Fibroblast of lung (primary cell): Measurements from ENCODE around the gene PARP3. TPM values are rescaled to one million over a fixed set of nuclear protein-coding genes. Genes with fewer than 3 reads are reported as not detected.

Experiments
- DNase-seq, 2 donors: peaks; one replicate each; pipeline versions ENCODE4 v3.0.0 to v3.0.0-alpha.2; 2010; ENCODE audit warnings: low read depth in 2 of 2
- H2AFZ ChIP-seq: 2 replicates; pipeline ENCODE4 v1.5.1; 2012; ENCODE audit warnings: low read length, control low read depth, inconsistent platforms
- H3K27ac ChIP-seq: 2 replicates; pipeline ENCODE4 v1.5.1; 2011; ENCODE audit warnings: low read length, control low read depth; ENCODE audit not compliant: insufficient read depth
- H3K27me3 ChIP-seq: 2 replicates; pipeline ENCODE4 v1.5.1; 2011; ENCODE audit warnings: mild to moderate bottlenecking, low read length; ENCODE audit not compliant: control insufficient read depth, insufficient read depth
- H3K36me3 ChIP-seq: 2 replicates; pipeline ENCODE4 v1.5.1; 2011; ENCODE audit warnings: low read length; ENCODE audit not compliant: control insufficient read depth, insufficient read depth
- H3K4me1 ChIP-seq: 2 replicates; pipeline ENCODE4 v1.5.1; 2011; ENCODE audit warnings: low read length; ENCODE audit not compliant: control insufficient read depth, insufficient read depth; ENCODE audit errors: extremely low read depth
- H3K4me2 ChIP-seq: 2 replicates; pipeline ENCODE4 v1.5.1; 2011; ENCODE audit warnings: low read length, control low read depth; ENCODE audit not compliant: insufficient read depth; ENCODE audit errors: extremely low read depth
- H3K4me3 ChIP-seq, 4 experiments: fragments of 200-600 bp in 1 of 4; sonication (generic) in 1 of 4; replicated peaks in 1 of 4; 2 replicates each; pipeline ENCODE4 v1.5.1; 2011 to 2016; ENCODE audit warnings: low read length in 4 of 4, low read depth in 3 of 4, mild to moderate bottlenecking in 3 of 4, control low read depth in 2 of 4, inconsistent platforms in 1 of 4, mixed read lengths in 1 of 4; ENCODE audit not compliant: insufficient read depth in 1 of 4; ENCODE audit errors: control extremely low read depth in 1 of 4
- H3K79me2 ChIP-seq: 2 replicates; pipeline ENCODE4 v1.5.1; 2012; ENCODE audit warnings: mild to moderate bottlenecking, low read length, inconsistent platforms; ENCODE audit not compliant: control insufficient read depth, insufficient read depth
- H3K9ac ChIP-seq: 2 replicates; pipeline ENCODE4 v1.5.1; 2011; ENCODE audit warnings: mild to moderate bottlenecking, low read length, control low read depth; ENCODE audit not compliant: insufficient read depth
- H3K9me3 ChIP-seq: 2 replicates; pipeline ENCODE4 v1.5.1; 2012; ENCODE audit warnings: low read depth, low read length; ENCODE audit not compliant: control insufficient read depth, insufficient read depth
- H4K20me1 ChIP-seq: 2 replicates; pipeline ENCODE4 v1.5.1; 2011; ENCODE audit warnings: low read length; ENCODE audit not compliant: control insufficient read depth, insufficient read depth; ENCODE audit errors: extremely low read depth
- EZH2 ChIP-seq: IDR thresholded peaks from 2 replicates; pipeline ENCODE4 v1.5.1; 2012; ENCODE audit warnings: low read length, control low read depth, mild to moderate bottlenecking; ENCODE audit errors: missing control alignments
- polyA plus RNA-seq, 2 donors: library from polyadenylated mRNA; depleted of rRNA in 1 of 2; stranded (reverse) in 1 of 2; unstranded in 1 of 2; fragments of >200 nt; gene quantifications; 2 replicates each; pipeline ENCODE4 v1.2.1, GENCODE V29; 2011 to 2012; ENCODE audit warnings: missing spikeins in 1 of 2
- total RNA-seq: library from RNA; depleted of rRNA; stranded (reverse); fragments of >200 nt; gene quantifications from 2 replicates; pipeline ENCODE4 v1.2.1, GENCODE V29; 2014
- TF ChIP-seq, protein P1 (sequence below), 2 donors: IDR thresholded peaks in 1 of 2; conservative IDR thresholded peaks in 1 of 2; 1 replicate in 1 of 2; 2 replicates in 1 of 2; pipeline ENCODE4 v1.5.1; 2011 to 2012; ENCODE audit warnings: low read length in 2 of 2, control low read depth in 1 of 2, inconsistent platforms in 1 of 2, low read depth in 1 of 2, mild to moderate bottlenecking in 1 of 2

Gene PARP3
- total and polyA plus RNA-seq, 2 donors (not counting 1 experiment from before 2014, with no cell fraction given) = 22.8 to 44.1 TPM

DNA sequence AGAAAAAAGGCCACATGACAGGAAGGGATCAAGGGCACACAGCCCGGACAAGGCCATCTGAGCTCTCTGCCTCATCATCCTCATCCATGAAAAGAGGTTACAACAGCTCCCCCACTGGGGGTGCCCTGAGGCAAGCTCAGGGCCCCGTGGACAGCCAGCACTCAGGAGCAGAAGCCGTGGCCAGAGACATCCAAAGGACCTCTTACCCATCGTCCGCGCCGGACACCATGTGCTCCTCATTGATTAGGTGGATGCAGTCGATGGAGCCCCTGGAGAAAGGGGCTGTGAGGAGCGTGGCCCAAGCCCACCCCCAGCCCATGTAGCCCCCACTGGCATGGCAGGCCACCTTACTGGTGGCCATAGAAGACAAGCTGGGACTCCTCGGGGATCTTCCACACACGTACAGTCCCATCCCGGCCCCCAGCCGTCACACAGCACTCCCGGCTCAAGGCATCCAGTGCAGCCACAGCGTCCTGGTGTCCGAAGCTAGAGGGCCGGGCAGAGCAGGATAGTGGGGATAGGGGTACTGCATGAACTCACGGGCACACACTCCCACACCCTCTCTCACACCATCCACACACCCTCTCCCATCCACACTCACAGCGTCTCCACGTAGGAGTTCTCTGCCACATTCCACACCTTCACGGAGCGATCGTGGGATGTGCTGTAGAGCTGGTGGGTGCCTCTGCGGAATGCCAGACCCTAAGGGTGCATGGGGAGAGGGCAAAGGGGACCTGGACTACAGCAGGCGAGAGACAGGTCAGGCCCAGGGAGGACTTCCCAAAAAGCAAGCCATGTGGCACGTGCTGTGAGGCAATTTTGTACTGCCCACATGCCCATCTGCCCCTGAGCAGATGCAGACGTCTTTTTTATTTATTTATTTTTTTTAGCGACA, 6.9 kb upstream of the PARP3 start:
- Histone ChIP-seq H4K20me1 (no peaks in the 10 kb centered on the region), H2AFZ (no peak overlapping the region), H3K27ac (no peak overlapping the region), H3K79me2 (peaks cover 9% of the 10 kb centered on the region), H3K4me3 (no peak overlapping the region), H3K4me2 (no peak overlapping the region), H3K9ac (no peak overlapping the region), H3K9me3 (no peaks in the 10 kb centered on the region), H3K4me1 (no peaks in the 10 kb centered on the region), H3K36me3 (peaks cover 20% of the 10 kb centered on the region), H3K27me3 (no peaks in the 10 kb centered on the region)
- no peak for TF ChIP-seq EZH2
- TF ChIP-seq, protein P1, sequence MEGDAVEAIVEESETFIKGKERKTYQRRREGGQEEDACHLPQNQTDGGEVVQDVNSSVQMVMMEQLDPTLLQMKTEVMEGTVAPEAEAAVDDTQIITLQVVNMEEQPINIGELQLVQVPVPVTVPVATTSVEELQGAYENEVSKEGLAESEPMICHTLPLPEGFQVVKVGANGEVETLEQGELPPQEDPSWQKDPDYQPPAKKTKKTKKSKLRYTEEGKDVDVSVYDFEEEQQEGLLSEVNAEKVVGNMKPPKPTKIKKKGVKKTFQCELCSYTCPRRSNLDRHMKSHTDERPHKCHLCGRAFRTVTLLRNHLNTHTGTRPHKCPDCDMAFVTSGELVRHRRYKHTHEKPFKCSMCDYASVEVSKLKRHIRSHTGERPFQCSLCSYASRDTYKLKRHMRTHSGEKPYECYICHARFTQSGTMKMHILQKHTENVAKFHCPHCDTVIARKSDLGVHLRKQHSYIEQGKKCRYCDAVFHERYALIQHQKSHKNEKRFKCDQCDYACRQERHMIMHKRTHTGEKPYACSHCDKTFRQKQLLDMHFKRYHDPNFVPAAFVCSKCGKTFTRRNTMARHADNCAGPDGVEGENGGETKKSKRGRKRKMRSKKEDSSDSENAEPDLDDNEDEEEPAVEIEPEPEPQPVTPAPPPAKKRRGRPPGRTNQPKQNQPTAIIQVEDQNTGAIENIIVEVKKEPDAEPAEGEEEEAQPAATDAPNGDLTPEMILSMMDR (conservative IDR thresholded peaks at IDR 0.05 in 1 of 2, IDR thresholded peaks at IDR 0.05 in 1 of 2; ENCODE audit: low read depth in 1 of 2, low read length in 2 of 2) = no peak
- no peak for DNase-seq

DNA sequence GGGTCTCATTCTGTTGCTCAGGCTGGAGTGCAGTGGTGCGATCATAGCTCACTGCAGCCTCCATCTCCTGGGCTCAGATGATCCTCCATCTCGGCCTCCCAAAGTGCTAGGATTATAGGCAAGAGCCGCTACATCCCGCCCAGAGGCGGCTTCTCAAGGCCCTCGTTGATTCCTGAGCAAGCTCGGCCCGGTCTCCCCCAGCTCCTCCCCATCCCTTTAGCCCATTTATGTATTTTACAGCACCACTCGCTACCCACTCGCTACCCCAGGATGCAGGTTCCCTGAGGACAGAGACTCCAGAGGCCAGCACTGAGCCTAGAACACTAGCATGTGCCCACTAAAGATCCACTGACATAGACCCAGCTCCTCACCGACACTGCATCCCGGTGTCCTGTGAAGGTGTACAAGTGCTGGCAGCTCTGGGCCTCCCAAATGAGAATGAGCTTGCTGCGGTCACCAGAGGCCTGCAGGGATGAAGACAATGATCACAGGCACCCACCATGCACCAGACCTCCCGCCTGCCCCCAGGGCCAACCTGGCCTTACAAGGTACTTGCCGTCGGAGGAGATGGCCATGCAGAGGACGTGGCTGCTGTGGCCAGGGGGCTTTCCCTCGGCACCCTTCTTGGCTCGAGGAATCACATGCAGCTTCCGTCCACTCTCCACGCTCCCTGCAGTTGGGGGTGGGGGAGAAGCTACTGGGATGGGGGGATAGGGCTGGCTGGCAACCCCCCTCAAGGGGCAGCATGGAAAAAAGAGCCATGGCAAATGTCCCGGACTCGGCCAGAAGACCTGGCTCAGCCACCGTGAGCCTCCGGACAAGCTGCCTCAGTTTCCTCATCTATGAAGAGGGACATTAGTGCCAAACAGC, 6.0 kb upstream of the PARP3 start:
- H3K79me2 ChIP-seq = peaks cover 17% of the 10 kb centered on the region
- no peak overlapping the region for H2AFZ ChIP-seq
- H4K20me1 ChIP-seq = no peaks in the 10 kb centered on the region
- H3K4me1 ChIP-seq = peaks cover 2% of the 10 kb centered on the region
- no peak overlapping the region for H3K27ac ChIP-seq
- no peak overlapping the region for H3K4me2 ChIP-seq
- no peak overlapping the region for H3K9ac ChIP-seq
- H3K4me3 ChIP-seq = no peak overlapping the region
- TF ChIP-seq EZH2 = no peak
- TF ChIP-seq, protein P1 (conservative IDR thresholded peaks at IDR 0.05 in 1 of 2, IDR thresholded peaks at IDR 0.05 in 1 of 2; ENCODE audit: low read depth in 1 of 2, low read length in 2 of 2) = no peak
- no peaks in the 10 kb centered on the region for H3K9me3 ChIP-seq
- peaks cover 20% of the 10 kb centered on the region for H3K36me3 ChIP-seq
- no peaks in the 10 kb centered on the region for H3K27me3 ChIP-seq
- DNase-seq = no peak

DNA sequence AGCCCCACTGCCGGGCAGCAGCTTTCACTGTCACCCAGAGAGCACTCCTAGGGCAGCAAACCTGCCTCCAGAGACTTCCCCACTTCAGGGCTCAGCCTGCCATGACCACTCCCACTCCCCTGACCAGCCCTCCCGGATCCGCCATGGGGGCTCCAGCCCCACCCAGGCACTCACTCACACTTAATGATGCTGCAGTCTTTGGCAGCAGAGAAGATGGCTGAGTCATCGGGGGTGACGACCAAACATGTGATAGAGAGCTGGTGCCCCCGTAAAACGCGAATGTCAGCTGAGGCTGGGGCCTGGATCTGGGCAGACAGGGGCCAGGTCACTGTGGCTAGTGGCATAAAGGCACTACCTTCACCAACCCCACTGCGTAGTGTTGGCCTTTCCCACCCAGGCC, 5.1 kb upstream of the PARP3 start:
- Histone ChIP-seq H4K20me1 (no peaks in the 10 kb centered on the region), H3K4me3 (no peak overlapping the region), H3K4me2 (no peak overlapping the region), H3K27ac (no peak overlapping the region), H3K36me3 (peaks cover 20% of the 10 kb centered on the region), H3K9ac (no peak overlapping the region), H3K9me3 (no peaks in the 10 kb centered on the region), H3K4me1 (peaks cover 2% of the 10 kb centered on the region), H2AFZ (no peak overlapping the region), H3K27me3 (no peaks in the 10 kb centered on the region), H3K79me2 (peaks cover 19% of the 10 kb centered on the region)
- DNase-seq = peak; percentile 18 to 39
- no peak for TF ChIP-seq EZH2
- TF ChIP-seq, protein P1 (conservative IDR thresholded peaks at IDR 0.05 in 1 of 2, IDR thresholded peaks at IDR 0.05 in 1 of 2; ENCODE audit: low read depth in 1 of 2, low read length in 2 of 2) = no peak
